ENCODE measurements around the gene KLHL29. TPM values are rescaled to one million over a fixed set of nuclear protein-coding genes. Genes with fewer than 3 reads are reported as not detected.

The KLHL29 gene
- total RNA-seq, 4 donors from 2014 or later = 4.8 to 17.0 (median 10.5) TPM

DNA sequence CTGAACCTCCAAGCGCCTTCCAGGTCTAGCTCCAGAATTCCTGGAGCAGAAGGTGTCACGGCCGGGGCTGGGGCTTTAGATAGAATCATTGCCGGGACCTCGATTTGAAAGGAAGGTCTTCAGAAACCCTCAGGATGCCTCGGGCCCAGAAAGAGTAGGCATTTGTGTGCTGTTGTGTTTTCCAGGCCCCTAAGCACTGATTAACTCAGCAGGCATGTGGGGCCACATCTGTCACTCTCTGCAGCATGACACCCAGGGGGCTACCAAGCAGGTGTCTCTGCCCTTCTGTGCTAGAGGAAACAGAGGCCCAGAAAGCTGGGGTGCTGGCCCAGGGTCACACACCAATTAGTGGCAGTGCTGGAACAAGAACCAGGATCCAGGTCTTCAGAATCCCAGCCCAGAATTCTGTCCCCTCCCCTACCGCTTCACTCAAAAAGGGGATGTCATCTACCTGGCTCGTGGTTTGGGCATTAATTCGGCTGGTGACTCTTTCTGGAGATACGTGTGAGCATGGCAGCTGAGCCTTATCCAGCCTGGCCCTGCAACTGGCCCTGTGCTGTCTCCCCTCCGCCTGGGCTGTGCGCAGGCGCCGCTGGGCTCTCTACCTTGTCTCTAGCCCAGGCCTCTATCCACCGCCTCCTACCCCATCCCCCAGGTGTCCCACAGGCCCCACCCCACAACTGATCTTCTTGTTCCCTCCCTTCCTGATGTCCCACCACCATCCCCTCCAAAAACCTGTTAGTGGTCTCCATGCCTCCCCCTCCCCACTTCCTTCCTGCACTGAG is 296.6 kb downstream of the KLHL29 start:
- Histone ChIP-seq H3K4me3 (no peak overlapping the region), H3K36me3 (no peaks in the 10 kb centered on the region), H3K4me1 (no peaks in the 10 kb centered on the region), H3K9me3 (no peaks in the 10 kb centered on the region), H3K27me3 (no peaks in the 10 kb centered on the region), H3K27ac (no peak overlapping the region)
- intact Hi-C loops (cut with DNase I; ENCODE audit: low total_unique reads) = no loop called here
- DNase-seq = no peak
- TF ChIP-seq, protein P1, sequence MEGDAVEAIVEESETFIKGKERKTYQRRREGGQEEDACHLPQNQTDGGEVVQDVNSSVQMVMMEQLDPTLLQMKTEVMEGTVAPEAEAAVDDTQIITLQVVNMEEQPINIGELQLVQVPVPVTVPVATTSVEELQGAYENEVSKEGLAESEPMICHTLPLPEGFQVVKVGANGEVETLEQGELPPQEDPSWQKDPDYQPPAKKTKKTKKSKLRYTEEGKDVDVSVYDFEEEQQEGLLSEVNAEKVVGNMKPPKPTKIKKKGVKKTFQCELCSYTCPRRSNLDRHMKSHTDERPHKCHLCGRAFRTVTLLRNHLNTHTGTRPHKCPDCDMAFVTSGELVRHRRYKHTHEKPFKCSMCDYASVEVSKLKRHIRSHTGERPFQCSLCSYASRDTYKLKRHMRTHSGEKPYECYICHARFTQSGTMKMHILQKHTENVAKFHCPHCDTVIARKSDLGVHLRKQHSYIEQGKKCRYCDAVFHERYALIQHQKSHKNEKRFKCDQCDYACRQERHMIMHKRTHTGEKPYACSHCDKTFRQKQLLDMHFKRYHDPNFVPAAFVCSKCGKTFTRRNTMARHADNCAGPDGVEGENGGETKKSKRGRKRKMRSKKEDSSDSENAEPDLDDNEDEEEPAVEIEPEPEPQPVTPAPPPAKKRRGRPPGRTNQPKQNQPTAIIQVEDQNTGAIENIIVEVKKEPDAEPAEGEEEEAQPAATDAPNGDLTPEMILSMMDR (IDR thresholded peaks at IDR 0.05) = no peak
- TF ChIP-seq POLR2A (IDR thresholded peaks at IDR 0.05) = no peak

DNA sequence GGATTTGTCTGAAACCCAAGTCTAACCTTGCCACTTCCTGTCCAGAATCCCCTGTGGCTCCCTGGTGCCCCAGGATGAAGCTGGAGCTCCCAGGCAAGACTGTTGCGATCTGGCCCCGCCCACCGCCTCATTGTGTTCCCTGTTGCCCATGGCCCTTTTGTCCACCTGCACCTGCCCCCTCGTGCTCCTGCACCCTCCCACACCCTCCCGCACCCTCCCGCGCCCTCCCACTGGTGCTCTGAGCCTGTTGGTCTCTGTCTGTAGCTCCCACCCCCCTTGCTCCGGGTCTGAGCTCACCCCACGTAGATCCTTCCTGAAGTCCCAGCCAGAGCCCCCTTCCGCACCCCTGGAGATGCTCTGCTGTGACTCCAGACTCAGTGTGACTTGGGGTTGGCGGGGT is 297.5 kb downstream of the KLHL29 start:
- Histone ChIP-seq H3K4me1 (no peaks in the 10 kb centered on the region), H3K9me3 (no peaks in the 10 kb centered on the region), H3K27ac (no peak overlapping the region), H3K36me3 (no peaks in the 10 kb centered on the region), H3K27me3 (no peaks in the 10 kb centered on the region), H3K4me3 (no peak overlapping the region)
- no peak for DNase-seq
- no peak for TF ChIP-seq POLR2A (IDR thresholded peaks at IDR 0.05)
- TF ChIP-seq, protein P1 (IDR thresholded peaks at IDR 0.05) = no peak
- intact Hi-C loops (cut with DNase I; ENCODE audit: low total_unique reads) = no loop called here

DNA sequence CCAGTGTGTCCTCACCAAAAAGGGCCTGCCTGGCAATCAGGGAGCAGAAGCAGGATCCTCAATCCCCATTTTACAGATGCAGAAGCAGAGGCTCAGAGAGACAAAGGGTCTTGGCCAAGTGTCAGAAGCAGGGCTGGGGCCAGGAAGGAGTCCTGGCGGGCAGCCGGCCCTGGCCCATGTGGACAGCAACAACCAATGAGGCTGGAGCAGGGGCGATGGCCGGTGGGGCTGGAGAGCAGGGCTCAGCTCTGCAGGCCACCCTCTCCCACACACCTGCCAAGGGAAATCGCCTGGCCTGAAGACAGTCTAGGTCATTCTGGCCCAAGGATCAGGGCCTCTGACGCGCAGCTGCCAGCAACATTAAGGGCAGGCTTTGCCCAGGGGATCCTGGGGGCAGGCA is 298.0 kb downstream of the KLHL29 start:
- no peak overlapping the region for H3K4me3 ChIP-seq
- H3K9me3 ChIP-seq = no peaks in the 10 kb centered on the region
- no peak overlapping the region for H3K27ac ChIP-seq
- no peak for DNase-seq
- TF ChIP-seq, protein P1 (IDR thresholded peaks at IDR 0.05) = no peak
- TF ChIP-seq POLR2A (IDR thresholded peaks at IDR 0.05) = no peak
- no peaks in the 10 kb centered on the region for H3K27me3 ChIP-seq
- H3K36me3 ChIP-seq = no peaks in the 10 kb centered on the region
- intact Hi-C loops (cut with DNase I; ENCODE audit: low total_unique reads) = no loop called here
- H3K4me1 ChIP-seq = no peaks in the 10 kb centered on the region

DNA sequence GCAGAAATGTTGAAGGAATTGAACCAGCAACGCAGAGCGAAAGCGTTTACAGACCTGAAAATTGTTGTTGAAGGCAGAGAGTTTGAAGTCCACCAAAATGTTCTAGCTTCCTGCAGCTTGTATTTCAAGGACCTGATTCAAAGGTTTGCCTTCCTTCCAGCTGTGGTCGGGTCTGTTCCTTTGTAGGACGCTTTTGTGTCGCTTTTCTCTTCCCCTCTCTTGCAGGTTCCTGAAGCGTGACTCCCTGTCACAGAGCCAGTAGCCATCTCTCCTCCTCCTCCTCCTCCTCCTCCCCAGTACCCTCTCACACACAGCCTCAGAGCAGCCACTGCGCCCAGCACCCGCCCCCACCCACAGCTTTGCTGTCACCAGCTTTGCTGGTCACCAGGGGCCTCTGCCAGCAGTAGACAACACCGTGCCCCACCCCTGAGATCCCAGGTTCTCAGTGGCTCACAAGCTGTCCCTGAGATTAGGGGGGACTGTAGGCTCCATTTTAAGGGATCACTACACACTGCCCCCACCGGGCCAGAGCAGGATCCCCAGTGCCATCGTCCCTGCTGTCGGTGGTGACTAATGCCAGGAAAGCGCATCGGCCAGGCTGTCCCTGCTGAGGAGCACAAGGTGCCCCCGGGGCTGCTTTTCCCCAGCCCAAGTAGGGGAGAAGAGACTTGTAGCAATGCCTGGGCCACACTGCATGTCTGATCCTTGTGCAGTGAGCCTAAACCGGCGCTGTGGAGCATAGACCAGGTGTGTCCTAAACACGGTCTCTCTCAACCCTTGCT is 299.6 kb downstream of the KLHL29 start:
- Histone ChIP-seq H3K36me3 (no peaks in the 10 kb centered on the region), H3K4me1 (no peaks in the 10 kb centered on the region), H3K27me3 (no peaks in the 10 kb centered on the region), H3K9me3 (no peaks in the 10 kb centered on the region), H3K27ac (no peak overlapping the region), H3K4me3 (no peak overlapping the region)
- TF ChIP-seq, protein P1 (IDR thresholded peaks at IDR 0.05) = no peak
- no peak for TF ChIP-seq POLR2A (IDR thresholded peaks at IDR 0.05)
- no peak for DNase-seq
- intact Hi-C loops (cut with DNase I; ENCODE audit: low total_unique reads) = no loop called here

DNA sequence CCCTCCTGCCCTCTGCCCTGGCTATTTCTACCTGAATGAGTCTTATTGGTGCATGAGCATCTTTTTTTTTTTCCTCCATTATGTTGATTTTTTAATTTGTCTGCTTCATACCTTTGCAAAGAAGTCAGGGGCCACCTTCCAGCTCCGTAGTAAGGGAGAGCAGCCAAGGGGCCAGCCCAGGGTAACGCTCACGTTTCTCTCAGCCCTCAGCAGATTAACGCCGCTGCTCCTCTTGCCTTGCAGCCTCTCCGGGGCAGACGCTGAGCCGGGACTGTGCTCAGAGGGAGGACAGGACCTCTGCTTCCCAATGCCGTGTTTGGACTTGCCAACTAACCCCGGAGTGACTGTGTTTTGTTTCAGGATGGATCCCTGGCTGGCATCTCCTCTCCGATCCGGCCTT is 300.2 kb downstream of the KLHL29 start:
- no peaks in the 10 kb centered on the region for H3K9me3 ChIP-seq
- no peak overlapping the region for H3K4me3 ChIP-seq
- H3K27me3 ChIP-seq = no peaks in the 10 kb centered on the region
- no peaks in the 10 kb centered on the region for H3K36me3 ChIP-seq
- H3K27ac ChIP-seq = no peak overlapping the region
- H3K4me1 ChIP-seq = no peaks in the 10 kb centered on the region
- intact Hi-C loops (cut with DNase I; ENCODE audit: low total_unique reads) = no loop called here
- TF ChIP-seq POLR2A (IDR thresholded peaks at IDR 0.05) = no peak
- TF ChIP-seq, protein P1 (IDR thresholded peaks at IDR 0.05) = no peak
- no peak for DNase-seq
